Frontal cortex (tissue), 4 donors: ENCODE measurements around the gene ROGDI. TPM values are rescaled to one million over a fixed set of nuclear protein-coding genes. Genes with fewer than 3 reads are reported as not detected.

ENCODE experiments used
- DNase-seq, 2 donors: peaks; one replicate each; pipeline ENCODE4 v3.0.0; 2012; ENCODE audit warnings: low spot score in 2 of 2
- FAIRE-seq: peaks from 2 replicates; lab custom pipeline; 2012; peaks lifted over from hg19 to GRCh38; lab: Jason Lieb, UNC
- total RNA-seq: library from RNA; depleted of rRNA; stranded (reverse); fragments of >200 nt; gene quantifications from one replicate; pipeline ENCODE4 v1.2.3, GENCODE V29; 2014
- donor health status: control.
- donor health status: control.
- donor health status: control.

ROGDI gene
- total RNA-seq, 1 donor from 2014 or later = 45.7 TPM

DNA sequence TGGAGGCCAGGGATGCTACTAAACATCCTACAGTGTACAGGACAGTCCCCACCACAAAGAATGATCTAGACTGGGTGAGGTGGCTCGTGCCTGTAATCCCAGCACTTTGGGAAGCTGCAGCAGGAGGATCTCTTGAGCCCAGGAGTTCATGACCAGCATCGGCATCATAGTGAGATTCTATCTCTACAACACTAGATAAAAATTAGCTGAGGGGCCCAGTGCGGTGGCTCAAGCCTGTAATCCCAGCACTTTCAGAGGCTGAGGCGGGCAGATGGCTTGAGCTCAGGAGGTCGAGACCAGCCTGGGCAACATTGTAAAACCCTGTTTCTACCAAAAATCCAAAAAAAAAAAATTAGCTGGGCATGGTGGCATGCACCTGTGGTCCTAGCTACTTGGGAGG lies 30.1 kb downstream of the ROGDI start:
- DNase-seq = no peak
- no peak for FAIRE-seq

DNA sequence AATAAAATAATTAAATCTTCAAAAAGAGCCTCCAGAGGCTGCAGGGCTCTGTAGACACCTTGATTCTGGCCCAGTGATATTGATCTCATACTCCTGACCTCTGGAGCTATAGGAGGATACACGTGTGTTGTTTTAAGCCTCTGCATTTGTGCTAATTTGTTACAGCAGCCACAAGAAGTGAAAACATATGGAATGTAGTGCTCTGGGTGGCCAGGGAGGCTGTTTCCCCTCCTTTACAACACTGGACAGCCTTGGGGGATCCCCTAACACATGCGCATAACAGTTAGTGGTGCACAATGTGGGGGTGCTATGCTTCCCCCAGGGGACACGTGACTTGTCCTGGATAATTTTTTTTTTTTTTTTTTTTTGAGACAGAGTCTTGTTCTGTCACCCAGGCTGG lies 30.8 kb downstream of the ROGDI start:
- DNase-seq = no peak
- FAIRE-seq = no peak

DNA sequence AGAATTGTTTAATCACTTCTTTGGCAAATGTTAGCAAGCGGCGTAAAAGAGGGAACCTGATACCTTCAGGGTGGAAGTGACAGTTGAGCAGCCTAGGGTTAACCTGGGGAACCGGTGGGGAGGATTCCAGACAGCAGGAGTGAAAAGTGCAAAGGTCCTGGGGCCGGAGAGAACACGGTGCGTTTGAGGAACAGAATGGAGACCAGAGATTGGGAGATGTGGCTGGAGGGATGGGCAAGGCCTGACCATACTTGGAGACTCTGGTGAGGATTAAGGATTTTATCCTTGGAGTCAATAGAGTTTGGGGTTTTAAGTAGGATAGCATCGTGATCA lies 33.2 kb downstream of the ROGDI start:
- FAIRE-seq (no peak), DNase-seq (no peak)

DNA sequence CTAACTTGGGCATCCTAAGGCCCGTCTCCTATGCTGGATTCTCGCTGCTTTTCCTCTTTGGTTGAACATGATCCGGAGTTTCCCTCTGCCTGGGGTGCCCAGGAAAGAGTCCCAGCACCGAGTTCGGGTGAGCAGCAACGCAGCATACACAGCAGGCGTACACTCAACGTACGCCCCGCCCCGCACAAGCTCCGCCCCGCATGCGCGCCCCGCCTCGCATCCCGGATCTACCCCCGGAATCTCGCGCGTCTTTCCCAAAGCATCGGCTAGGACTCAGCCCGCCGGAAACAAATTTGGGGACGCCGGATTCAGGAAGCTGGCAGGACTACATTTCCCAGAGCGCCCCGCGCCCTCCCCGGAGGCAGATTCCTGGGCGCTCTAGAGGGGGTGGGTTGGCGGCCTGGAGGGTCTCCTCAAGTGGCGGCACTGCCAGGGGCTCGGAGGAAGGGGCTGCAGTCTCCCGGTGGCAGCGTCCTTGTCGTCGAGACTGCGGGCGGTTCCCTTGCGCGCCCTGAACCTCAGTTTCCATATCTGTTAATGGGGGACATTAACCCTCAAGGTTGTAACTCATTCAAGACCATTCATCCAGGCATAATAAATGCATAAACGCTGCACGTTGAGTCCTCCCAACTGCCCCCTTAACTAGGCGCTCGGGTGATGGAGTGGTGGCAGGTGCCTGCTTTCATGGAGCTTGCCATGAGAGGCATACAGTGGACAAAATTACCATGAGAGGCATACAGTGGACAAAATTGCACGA lies 33.7 kb downstream of the ROGDI start:
- no peak for FAIRE-seq
- peak; percentile 94 for DNase-seq

DNA sequence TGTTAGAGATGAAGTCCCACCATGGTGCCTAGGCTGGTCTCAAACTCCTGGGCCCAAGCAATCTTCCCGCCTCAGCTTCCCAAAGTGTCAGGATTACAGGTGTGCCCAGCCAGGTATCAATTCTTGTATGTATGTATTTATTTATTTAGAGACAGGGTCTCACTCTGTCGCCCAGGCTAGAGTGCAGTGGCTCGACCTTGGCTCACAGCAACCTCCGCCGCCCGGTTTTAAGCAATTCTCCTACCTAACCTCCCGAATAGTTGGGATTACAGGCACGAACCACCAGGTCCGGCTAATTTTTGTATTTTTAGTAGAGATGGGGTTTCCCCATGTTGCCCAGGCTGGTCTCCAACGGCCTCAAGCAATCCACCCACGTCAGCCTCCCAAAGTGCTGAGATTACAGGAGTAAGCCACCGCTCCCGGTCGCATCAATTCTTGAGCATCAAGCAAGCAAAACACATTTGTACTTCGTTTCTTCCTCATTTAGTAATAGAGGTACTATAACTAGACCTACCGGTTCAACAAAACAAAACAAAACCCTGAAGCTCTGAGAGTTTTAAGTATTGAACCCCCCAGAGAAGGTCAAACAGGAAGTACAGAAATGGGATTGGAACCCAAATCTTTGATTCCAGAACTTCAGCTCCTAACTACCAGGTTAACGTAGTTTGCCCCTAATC lies 34.4 kb downstream of the ROGDI start:
- FAIRE-seq (no peak), DNase-seq (no peak)

DNA sequence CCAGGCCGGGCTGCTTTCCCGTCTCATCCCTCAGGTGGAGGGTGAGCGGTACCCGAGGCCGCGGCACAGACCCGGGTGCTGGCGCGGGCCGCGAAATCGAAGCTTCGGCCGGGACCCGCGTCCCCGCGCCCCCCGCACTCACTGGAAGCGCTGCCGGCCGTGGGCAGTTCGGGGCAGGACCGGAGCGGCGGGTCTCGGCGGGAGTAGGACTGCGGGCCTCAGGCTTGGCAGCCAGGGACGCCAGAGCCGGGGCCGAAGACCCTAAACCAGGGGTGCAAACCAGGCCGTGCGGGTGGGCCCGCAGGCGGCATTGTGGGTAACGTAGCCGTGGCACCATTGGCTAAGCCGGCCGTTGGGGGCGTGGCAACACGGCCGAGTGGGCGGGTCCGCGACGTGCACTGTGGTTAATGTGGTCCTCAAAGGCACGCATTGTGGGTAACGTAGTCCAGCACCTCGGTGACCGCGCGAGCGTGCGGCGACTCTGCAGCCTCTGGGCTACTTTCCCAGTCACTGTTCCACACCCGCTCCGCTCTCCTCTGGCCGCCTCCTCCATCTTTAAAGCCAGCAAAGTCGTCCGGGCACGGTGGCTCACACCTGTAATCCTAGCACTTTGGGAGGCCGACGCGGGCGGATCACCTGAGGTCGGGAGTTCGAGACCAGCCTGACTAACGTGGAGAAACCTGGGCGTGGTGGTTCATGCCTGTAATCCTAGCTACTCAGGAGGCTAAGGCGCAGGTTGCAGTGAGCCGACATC lies 35.4 kb downstream of the ROGDI start, which contains the start of gene ZNF500:
Gene ZNF500, minus strand, starts transcription at position 288 of the 754 bp plus-strand sequence. CDS start 1,184 bp downstream, outside the sequence.
- DNase-seq (peak; percentile 96 to 97), FAIRE-seq (no peak)

DNA sequence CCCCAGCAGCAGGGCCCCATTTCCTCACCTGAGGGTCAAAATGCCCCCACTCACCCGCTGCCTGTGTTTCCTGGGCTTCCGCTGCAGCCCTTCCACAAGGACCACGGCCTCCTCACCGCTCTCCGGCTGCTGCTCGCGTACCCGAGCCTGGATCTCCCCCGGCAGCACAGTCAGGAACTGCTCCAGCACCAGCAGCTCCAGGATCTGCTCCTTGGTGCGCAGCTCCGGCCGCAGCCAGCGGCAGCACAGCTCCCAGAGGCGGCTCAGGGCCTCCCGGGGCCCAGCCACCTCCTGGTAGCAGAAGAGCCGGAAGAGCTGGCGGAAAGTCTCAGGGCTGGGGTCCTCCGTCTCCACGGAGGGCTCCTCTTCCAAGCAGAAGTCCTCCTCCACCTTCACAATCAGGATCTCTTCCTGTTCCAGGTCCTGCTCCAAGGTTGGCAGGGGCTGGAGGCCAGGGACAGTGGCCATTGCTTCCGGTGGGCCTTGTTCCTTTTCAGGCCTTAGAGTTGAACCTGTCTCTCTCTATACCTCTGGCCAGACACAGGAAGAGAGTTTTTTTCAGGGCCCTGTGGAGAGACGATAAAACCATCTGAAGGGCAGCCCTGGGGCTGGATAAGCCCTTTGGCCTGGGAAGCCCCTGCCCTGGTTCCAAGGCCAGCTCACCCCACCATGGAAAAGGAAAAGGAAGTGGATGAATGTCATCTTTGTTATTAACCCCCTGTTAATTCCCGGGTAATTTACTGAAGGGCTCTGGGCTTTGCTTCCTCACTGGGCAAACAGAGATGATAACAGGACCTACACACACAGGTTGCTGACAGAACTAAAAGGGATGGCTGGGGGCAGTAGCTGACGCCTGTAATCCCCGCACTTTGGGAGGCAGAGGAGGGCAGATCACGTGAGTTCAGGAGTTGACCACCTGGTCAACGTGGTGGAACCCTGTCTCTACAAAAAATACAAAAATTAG lies 36.6 kb downstream of the ROGDI start:
- FAIRE-seq (no peak), DNase-seq (no peak)

DNA sequence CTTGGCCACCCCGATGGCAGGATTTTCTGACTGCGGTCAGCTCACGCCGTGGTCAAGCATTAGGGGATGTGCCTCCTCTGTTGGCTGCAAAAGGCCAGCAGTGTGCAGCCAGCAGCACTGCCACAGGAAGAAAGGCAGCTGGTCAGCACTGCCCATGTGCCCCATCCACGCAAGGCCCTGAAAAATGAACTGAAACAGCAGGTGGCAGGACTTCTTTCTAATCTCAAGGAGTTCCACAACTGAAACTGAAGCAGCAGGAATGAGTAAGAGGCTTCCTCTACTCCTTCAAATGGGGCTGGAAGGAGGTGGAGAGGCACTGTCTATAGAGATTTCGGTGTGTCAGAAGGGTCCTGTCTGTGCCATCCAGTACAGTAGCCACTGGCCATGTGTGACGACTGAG lies 38.6 kb downstream of the ROGDI start:
- no peak for FAIRE-seq

DNA sequence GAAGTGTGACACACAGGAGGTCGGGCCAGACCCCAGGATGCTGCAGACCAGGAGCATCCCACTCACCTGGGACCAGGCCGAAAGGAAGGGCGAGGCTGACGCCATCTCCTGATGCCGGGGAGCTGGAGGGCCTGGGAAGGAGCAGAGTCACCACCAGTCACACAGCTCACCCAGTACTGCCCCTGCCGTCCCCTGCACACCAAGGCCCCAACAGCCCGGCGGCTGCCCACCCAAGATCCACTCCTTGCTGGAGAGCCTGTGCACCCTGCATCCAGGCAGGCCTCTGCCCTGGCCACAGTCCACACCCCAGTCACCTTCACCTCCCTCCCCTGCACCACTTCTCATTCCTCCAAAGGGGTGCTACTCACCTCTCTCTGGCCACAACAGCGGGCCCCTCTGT lies 40.2 kb downstream of the ROGDI start:
- DNase-seq = no peak
- FAIRE-seq = no peak

More for the DNA sequence above, 38.6 kb downstream of the ROGDI start:
- no peak for DNase-seq

DNA sequence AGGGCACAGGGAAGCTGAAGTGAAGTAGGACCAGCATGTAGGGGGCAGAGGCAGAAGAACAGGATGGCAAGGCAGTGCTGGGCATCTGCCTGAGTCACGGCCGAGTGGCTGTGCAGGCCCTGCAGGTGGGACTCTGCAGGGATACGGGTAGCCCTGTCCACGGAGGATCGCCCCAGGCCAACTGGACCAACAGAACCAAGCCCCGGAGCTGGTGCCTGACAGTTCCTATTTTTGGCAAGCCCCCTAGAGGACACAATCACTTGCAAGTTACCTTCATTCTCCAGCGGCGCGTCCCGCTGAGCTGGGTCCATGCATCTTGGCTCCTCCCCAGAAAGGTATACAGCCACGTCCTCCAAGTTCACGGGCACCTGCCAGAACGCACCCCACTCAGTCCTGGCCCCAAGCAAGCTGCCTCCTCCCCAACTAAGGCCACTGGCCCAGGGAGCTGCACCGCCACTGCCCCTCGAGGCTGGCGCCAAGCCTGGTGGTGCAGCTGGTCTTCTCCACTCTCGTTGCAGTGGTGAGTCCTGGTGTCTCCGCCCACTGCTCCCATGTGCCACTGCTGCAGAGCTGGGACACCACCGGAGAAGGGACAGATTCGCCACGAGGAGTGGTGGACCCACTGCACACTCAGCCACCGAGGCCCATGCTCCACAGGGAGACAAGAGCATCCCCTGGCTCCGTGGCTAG lies 42.1 kb downstream of the ROGDI start:
- DNase-seq (no peak), FAIRE-seq (no peak)

DNA sequence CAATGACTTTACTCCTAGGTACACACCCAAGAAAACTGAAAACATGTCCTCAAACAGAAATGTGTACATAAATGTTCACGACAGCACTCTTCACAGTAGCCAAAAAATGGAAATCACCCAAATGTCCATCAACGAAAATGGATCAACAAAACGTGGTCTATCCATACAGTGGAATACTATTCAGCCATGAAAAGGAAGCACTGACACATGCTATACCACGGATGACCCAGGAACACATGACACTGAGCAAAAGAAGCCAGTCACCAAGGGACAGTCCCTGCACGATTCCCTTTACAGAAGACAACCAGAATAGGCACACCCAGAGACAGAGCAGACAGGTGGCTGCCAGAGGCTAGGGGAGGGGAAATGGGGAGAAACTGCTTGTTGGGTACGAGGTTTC lies 46.7 kb downstream of the ROGDI start:
- no peak for DNase-seq
- FAIRE-seq = no peak

DNA sequence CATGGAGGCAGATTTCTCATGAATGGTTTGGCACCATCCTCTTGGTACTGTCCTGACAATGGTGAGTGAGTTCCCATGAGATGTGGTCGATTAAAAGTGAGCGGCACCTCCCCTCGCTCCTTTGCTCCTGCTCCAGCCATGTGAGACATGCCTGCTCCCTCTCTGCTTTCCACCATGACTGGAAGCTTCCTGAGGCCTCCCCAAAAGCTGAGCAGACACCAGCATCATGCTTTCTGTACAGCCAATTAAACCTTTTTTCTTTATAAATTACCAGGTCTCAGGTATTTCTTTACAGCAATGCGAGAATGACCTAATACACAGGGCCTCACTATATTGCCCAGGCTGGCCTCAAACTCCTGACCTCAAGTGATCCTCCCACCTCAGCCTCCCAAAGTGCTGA lies 47.6 kb downstream of the ROGDI start:
- no peak for FAIRE-seq
- DNase-seq = no peak

DNA sequence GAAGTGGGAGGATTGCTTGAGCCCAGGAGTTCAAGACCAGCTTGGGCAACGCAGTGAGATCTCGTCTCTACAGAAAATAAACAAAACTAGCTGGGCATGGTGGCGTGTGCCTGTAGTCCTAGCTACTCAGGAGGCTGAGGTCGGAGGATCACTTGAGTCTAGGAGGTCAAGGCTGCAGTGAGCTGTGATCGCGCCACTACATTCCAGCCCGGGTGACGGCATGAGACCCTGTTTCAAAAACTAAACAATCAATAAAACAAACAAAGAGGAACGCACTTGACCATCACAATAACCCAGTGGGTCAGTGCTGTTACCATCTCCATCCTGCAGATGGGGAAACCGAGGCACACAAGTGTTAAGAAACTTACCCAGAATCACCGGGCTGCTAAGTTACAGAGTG lies 49.2 kb downstream of the ROGDI start:
- FAIRE-seq (no peak), DNase-seq (no peak)

DNA sequence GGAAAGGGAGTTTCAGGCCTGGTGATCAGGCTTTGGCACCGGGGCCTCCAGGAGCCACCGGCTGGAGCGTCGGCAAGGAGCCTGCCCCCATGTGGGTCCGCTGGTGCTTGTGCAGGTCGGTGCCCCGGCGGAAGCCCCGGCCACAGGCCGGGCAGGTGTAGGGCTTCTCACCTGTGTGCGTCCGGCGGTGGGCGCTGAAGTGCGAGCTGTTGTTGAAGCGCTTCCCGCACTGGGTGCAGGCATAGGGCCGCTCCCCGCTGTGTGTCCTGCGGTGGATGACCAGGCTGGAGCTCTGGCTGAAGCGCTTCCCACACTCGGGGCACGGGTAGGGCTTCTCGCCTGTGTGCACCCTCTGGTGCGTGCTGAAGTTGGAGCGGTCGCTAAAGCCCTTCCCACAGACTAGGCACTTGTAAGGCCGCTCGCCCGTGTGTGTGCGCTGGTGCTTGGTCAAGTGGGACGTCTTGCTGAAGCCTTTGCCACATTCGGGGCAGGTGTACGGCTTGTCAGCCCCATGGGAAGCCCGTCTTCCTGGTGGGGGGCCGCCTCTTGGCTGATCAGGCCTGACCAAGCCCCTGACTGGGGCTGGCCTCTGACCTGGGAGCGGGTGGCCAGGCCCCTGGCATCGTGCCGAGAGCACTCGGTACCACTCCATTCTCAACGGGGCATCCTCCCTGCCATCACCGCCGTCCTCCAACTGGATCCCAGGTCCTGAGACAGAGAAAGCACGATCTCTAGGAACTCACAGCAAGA lies 49.9 kb downstream of the ROGDI start:
- DNase-seq (no peak), FAIRE-seq (no peak)

DNA sequence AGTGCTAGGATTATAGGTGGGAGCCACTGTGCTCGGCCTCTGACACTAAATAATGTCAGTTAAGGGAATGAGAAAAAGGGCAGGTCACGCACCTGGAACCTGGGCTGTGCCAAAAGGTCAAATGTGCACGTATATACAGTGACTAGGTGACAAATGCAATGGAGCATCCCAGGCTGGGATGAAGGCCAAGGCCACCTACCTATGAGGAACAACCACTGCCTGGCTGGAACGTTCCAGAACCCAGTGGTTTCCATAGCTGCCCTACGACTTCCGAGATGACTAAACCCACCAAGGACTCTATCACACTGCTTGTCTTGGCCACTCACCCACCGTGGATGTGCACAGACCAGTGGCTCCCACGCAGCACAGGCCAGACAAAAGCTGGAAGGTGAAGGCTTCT lies 51.5 kb downstream of the ROGDI start:
- no peak for FAIRE-seq
- no peak for DNase-seq

DNA sequence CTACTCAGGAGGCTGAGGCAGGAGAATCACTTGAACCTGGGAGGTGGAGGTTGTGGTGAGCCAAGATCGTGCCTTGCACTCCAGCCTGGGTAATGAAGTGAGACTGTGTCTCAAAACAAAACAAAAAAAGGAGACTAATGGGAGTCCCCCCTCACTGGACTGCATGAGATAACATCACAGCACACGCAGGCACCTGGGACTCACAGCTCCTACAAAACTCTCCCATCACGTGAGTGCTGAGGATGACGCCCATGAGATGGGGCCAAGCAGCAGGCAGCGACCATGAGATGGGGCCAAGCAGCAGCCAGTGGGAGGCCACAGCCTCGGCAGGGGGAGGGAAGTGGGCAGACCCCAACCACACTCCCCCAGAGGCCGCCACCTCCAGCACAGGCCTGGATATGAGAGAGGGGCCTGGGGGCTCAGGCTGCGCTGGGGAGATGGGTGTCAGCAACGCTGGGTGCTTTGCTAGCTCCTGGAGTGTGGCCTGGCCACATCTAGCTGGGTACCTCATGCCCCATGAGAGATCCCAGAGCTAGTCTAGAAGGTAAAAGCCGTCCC lies 52.7 kb downstream of the ROGDI start:
- no peak for FAIRE-seq
- DNase-seq = no peak

DNA sequence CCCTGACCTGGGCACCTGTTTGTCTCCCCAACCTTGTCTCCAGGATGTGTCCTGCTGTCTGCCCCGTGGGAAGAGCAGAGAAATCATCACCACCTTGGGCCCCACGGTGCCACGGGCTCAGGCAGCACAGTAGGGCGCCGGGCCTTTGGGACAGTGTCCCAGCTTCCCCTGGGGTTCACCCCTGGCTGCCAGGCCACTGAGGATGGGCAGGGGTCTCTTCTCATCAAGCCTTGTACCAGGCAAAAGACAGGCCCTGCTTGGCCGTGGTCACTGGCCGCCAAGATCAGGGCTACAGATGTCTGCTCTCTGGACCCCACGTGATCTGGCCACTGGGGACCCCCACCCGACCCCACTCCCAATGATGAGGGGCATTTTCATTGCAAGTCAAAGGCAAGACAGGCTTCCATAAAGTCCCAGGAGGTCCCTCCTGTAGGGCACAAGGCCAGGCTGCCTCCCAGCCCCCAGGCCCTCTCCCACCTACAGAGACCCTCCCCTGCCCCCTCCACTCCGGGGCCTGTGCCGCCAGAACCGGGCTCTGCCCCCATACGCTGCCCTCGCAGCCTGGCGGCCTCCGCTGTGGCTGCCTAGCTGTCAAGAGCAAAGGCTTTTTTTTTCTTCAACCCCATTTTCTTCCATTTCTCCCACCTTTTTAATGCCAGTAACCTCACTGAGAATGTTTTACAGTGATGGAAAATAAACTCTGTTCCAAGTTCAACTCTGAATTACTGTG lies 53.6 kb downstream of the ROGDI start:
- no peak for FAIRE-seq

More for the DNA sequence above, 53.6 kb downstream of the ROGDI start:
- DNase-seq = no peak
